HG03103 (cell line): ENCODE data around the gene DGKE.
A peak's percentile ranks its signal among the peaks of the same experiment; 100 is the strongest.

ENCODE experiments used
- ATAC-seq: cut with Tn5 transposase; IDR thresholded peaks from one replicate; pipeline ENCODE4 v1.9.1; 2021; ENCODE audit warnings: low read depth; ENCODE audit not compliant: unreplicated experiment

Gene DGKE

DNA sequence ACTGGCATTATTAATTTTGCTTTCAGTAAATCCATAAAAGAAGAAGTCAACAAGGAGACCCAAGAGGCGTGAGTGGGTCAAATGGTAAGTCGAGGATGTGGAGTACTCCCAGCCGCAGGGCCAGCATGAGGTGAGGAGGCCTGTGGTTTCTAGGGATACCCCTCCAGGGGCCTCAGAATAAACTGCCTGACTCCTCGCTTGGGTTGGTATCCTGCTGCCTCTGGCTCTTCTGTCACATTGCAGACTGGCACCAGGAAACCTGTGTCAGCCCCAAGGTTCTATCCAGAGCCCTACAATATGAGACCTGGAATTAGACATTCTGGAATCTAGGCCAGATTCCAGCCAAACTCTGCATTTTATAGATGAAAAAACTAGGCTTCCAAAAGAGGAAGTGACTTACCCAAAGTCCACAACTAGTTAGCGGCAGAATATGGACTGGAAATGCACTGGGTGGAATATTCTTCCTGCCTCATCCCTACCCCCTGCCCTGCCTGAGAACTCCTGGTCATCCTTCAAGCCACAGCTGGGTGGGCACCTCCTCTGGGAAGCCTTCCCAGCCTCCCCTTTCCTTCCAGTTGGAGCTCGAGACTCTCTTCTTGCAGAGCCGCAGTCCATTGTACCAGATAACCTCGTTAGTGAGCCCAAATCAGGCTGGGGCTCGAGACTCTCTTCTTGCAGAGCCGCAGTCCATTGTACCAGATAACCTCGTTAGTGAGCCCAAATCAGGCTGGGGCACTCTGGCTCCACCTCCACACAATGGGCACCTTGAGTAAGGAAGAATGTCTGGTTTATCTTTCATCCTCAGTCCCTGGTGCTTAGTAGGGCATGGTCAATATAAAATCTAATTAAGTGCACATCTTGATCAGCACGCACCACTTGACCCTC is 22.8 kb upstream of the DGKE start:
- ATAC-seq: no peak

DNA sequence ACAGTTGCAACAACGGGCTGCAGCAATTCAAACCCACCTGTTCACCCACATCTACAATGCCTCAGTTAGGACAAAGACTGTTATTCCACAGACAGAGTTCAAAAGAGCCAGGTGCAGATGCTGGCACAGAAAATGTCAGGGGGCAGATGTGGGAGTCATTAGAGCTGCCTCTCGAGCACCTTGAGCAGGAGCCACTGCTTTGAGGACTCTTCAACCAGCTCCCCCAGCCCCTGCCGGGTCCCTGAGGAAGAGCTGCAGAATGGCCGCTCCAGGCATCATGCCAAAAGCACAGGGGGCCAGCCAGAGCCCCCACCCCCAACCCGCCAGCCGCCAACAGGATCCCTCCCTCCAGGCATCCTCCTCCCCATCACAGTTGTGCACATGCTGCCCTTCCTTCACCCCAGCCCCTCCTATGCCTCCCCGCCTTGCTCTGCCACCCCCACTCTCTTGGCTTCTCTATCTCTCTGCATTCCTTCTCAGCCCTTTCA is 21.0 kb upstream of the DGKE start:
- no peak for ATAC-seq

DNA sequence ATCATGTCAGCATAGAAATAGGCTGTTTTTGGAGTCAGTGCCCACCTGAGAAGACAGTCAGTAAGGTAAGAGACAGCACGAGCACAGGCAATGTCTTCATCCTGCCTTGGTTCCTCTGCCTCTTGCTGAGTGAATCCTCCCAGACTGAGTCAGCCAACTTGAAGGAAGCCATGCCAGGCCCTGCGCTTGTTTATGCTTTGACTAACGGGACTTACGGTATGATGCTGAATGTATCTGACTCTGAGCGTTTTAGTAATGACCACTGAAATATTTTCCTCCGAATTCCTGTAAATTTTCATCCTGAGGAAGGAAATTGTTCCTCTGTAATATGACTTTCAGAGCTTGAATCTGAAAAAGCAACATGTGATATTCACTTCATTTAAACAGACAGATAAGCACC is 18.2 kb upstream of the DGKE start:
- ATAC-seq: no peak

DNA sequence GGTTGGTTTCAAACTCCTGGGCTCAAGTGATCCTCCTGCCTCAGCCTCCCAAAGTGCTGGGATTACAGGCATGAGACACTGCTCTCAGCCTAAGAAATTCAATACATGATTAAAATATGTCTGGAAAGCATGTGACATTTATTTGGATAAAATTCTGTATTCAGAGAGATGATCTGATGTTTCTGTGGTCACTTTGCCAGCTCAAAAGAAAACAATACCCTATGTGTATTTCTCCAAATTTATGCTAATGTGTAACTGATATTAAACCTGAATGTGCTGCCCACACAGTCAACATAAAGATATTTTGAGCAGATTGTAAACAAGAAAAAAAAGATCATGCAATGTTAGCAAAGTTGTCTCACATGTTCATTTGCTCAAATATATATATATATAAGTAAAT is 16.9 kb upstream of the DGKE start:
- ATAC-seq: no peak

GRCh38 chr17:56819030-56819429 is 14.9 kb upstream of the DGKE start:
- ATAC-seq: no peak

DNA sequence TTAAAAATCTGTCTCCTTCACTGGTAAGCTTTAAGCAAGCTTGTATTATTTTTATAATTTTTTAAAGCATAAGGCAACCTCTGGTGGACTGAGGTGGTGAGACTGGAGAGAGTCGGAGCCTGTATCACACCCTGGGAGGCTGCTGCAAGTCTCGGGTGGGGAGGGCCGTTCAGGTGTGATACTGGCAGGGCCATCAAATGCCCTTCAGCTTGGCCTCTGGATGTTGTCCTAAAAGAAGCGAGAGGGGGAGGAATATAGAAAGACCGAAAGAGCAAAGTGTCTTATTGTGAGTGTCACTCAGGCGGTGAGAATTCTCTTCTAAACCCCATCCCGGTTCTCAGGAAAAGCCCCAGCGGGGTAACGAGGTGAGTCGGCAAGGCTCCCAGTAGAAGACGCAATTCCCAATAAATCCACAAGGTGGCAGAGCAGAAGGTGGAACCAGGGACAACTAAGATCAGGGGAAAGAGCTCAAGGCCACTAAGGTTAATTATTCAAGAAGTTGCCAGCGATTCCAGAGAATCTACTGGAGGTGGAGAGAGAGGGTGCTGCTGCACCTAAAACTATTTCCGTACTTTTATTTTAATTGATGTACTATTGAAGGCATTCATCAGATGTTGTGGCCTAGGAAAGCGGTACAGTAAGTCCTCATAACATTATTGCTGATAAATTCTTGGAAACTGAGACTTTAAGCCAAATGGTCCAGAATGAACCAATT is 14.4 kb upstream of the DGKE start:
- ATAC-seq: peak; percentile 70

DNA sequence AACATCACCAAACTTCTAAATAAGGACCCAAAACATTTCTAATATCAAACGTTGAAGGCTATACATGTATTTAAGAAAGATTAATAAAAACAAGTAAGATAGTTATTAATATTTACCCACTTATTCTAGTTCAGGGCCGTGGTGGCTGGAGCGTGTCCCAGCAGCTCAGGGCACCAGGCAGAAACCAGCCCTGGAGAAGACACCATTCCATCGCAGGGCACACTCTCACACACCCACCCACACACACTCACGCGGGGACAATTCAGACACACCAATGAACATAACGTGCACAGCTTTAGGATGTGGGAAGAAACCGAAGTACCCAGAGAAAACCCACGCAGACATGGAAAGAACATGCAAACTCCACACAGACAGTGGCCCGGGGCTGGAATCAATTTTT is 13.7 kb upstream of the DGKE start:
- no peak for ATAC-seq

- no peak for ATAC-seq
Measured at GRCh38 chr17:56821847-56822534, 12.0 kb upstream of the DGKE start.

- no peak for ATAC-seq
Measured at GRCh38 chr17:56822725-56823124, 11.2 kb upstream of the DGKE start.

GRCh38 chr17:56823848-56824247 is 10.1 kb upstream of the DGKE start:
- no peak for ATAC-seq

GRCh38 chr17:56824503-56824902 is 9.4 kb upstream of the DGKE start:
- no peak for ATAC-seq

GRCh38 chr17:56826611-56827414 is 7.1 kb upstream of the DGKE start:
- ATAC-seq: no peak

- no peak for ATAC-seq
Measured at GRCh38 chr17:56830726-56831368, 3.1 kb upstream of the DGKE start.

- no peak for ATAC-seq
Measured at GRCh38 chr17:56831369-56832095, 2.4 kb upstream of the DGKE start.

GRCh38 chr17:56832446-56832845 is 1.5 kb upstream of the DGKE start:
- ATAC-seq: no peak

DNA sequence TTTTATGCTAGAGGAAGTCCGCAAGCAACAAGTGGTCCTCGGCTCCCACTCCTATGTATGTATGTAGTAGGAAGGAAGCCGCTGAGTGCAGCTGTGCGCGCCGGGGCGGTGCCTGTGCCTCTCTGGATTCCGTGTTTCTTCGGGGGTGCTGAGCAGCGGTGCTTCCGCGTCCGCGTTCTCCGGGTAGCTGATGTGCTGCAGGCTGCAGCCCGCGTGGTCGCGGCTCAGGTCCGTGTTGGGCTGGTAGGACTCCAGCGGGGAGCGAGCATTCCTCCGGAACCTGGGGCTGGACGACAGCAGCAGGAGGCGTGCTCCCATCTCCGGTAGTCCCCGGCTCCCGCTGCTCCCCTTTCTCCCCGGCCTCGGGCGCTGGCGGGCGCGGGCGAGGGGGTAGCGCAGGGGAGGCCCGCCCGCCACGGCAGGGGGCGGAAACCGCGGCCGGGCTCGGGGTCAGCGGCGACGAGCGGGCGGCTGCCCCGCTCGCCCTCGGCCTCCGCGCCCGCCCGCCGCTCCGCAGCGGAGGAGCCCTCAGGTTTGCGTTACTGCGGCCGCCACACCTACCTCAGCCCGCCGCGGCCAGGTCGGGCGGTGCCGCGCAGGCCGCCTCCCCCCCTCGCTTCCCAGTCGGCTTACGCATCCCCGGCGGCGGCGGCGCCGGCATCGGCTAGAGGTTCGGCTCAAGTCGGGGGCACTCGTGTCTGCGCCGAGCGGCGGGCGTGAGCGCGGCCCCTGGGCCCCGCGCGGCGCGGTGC is 718 bp upstream of the DGKE start:
- ATAC-seq: peak; percentile 38

DNA sequence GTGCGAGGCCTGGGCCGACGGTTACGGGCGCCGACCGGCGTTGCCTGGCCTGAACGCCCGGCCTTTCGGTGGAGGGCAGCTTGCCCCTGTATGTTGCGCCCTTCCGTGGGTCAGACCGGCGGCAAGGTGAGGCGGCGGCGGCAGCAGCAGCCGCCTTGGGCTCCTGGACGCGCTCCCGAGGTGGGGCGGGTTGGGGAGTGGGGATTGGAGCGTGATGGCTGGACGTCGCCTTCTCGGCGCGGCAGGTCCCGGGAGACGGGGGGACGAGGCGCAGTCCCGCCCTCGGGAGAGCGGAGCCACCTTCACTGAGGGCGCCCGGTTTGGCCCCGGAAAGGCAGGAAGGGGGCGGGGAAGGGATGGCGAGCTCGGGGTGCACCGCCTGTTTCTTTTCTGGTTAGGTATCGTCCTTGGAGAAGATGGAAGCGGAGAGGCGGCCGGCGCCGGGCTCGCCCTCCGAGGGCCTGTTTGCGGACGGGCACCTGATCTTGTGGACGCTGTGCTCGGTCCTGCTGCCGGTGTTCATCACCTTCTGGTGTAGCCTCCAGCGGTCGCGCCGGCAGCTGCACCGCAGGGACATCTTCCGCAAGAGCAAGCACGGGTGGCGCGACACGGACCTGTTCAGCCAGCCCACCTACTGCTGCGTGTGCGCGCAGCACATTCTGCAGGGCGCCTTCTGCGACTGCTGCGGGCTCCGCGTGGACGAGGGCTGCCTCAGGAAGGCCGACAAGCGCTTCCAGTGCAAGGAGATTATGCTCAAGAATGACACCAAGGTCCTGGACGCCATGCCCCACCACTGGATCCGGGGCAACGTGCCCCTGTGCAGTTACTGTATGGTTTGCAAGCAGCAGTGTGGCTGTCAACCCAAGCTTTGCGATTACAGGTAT is 671 bp downstream of the DGKE start:
- peak; percentile 23 for ATAC-seq

GRCh38 chr17:56835264-56835585 is 1.3 kb downstream of the DGKE start:
- ATAC-seq: no peak
